HG02759 (cell line): Measurements from ENCODE around the gene ADGRL3.

ENCODE experiments used
- ATAC-seq: cut with Tn5 transposase; IDR thresholded peaks from one replicate; pipeline ENCODE4 v1.9.1; 2021; ENCODE audit warnings: mild to moderate bottlenecking, moderate library complexity; ENCODE audit not compliant: unreplicated experiment

Gene ADGRL3

GRCh38 chr4:61853041-61853440 is 652.9 kb downstream of the ADGRL3 start:
- ATAC-seq: no peak

- ATAC-seq: no peak
Measured at GRCh38 chr4:61860376-61860775, 660.2 kb downstream of the ADGRL3 start.

DNA sequence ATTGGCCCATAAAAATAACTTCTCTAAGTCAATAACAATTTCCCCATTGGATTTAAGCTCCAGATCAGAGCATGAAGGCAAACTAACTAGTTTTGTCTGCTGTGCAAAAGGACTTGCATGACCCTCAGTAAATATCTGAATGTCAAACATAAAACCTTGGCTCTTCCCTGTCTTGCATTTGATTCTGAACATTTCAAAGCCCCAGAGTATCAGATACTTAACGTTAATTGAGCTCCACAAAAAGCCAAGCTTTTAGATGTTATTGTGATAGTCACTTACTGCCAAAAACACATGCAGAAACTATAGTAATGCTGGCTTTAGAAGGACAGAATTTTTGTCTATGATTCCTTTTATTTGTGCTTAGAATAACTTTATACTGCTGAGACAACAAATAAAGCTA is 664.2 kb downstream of the ADGRL3 start:
- ATAC-seq: no peak

GRCh38 chr4:61866378-61867030 is 666.4 kb downstream of the ADGRL3 start:
- ATAC-seq: no peak

DNA sequence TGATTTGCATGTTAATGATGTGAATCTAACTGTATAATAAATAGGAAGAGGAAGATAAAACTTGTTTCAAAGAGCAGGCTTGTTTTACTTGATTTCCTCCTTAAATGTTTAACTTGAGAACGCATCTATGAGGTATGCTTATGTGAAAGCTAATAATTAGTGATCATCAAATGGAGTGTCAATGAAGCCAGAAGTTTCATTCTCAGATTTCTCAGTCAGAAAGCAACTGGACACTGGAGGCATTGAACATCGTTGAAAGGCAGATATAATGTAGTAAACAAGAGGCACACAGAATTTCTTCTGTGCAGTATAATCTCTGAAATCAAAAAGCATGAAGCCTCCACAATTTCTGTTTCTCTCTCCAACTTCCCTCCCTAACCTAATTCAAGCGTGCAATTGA is 672.9 kb downstream of the ADGRL3 start:
- ATAC-seq: no peak

GRCh38 chr4:61877266-61877665 is 677.1 kb downstream of the ADGRL3 start:
- ATAC-seq: no peak

GRCh38 chr4:61877893-61878292 is 677.8 kb downstream of the ADGRL3 start:
- ATAC-seq: no peak

DNA sequence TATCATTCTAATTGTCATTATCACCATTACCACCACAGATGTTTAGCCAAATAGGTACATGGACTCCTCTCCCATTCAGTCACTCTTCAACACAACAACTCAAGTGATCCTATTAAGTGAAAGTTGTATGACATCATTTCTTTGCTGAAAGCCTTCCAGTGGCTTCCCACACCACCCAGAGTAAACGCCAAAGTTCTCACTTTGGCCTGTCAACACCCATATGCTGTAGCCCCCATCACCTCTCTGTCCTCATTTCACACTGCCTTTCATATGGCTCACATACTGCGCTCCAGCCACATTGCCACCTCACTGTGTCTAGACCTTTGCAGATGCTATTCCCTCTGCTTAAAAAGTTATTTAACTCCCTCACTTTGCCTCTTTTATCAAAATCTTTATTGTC is 682.3 kb downstream of the ADGRL3 start:
- ATAC-seq: no peak

GRCh38 chr4:61886131-61886530 is 686.0 kb downstream of the ADGRL3 start:
- no peak for ATAC-seq

- no peak for ATAC-seq
Measured at GRCh38 chr4:61889117-61889516, 689.0 kb downstream of the ADGRL3 start.

GRCh38 chr4:61890321-61890720 is 690.2 kb downstream of the ADGRL3 start:
- no peak for ATAC-seq

GRCh38 chr4:61891953-61892352 is 691.8 kb downstream of the ADGRL3 start:
- no peak for ATAC-seq

DNA sequence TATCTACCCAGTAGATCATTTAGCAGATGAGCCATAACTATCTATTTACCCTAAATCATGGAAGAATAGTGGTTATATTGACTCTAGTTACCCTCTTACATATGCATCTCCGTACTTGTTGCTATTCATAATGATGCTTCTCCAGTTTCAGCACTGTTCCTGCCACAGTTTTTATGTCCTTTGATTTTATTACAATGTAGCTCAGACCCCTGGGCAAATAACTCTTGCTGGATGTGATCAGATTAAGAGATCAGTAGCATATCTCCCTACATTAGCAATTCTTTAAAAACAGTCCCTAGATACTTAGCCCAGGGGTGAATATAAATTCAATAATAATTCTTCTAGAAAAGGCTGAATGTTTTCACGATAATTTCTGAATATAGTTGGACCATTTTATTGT is 696.5 kb downstream of the ADGRL3 start:
- ATAC-seq: no peak

DNA sequence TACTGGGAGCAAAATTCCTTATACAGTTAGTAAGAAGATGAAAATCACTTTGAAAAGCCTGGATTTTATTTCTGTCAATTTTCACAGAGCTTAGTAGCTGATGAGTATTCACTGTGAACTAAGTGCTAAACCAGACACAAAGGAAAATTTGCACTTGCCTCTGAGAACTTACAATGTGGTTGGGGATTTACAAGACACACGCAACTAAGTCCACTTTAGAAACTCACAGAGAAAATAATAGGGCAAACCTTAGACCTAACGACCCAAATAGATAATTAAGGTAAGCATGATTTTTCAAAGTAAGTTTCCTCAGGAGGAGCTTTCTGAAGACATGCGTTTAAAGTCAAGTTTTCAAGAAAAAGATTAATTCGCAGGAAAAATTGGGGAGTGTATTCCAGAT is 708.9 kb downstream of the ADGRL3 start:
- no peak for ATAC-seq

- no peak for ATAC-seq
Measured at GRCh38 chr4:61911313-61911756, 711.2 kb downstream of the ADGRL3 start.

GRCh38 chr4:61913619-61914018 is 713.5 kb downstream of the ADGRL3 start:
- no peak for ATAC-seq

GRCh38 chr4:61915501-61915900 is 715.4 kb downstream of the ADGRL3 start:
- ATAC-seq: no peak

- no peak for ATAC-seq
Measured at GRCh38 chr4:61918507-61918906, 718.4 kb downstream of the ADGRL3 start.

DNA sequence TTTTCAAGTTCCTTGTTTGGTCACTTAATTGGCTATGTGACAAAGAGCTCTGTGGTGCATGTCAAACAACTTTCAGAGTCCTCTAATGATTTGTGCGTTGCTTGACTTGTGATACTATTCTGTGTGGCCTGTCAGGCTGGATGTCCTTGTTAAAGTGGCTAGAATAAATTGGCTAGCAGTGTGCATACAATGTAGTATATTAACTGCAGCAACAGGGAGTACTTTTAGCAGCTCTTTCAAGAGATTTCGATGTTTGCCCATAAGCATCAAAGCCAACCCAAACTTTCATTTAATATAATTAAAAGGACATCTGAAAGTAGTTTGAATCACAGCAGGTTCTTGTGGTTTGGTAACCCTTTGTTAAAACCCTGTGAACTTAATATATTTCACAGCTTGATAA is 718.9 kb downstream of the ADGRL3 start:
- no peak for ATAC-seq

DNA sequence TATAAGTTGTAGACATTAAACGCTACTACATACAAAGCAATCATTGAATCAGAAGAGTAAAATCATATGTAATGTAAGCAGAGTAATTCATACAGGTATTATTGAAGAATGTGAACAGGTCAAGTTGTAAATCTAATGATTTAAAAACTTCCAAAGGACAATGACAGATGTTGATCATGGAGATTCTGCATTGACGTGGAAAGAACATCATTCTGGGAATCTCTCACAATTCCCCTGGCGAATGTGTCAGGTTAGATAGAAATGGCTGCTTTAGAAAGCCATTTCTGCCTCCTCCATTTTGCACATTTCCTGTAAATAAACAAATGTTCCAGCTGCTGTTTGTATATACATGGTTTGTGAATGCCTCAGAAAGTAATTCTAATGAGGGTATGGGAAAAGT is 719.4 kb downstream of the ADGRL3 start:
- no peak for ATAC-seq

DNA sequence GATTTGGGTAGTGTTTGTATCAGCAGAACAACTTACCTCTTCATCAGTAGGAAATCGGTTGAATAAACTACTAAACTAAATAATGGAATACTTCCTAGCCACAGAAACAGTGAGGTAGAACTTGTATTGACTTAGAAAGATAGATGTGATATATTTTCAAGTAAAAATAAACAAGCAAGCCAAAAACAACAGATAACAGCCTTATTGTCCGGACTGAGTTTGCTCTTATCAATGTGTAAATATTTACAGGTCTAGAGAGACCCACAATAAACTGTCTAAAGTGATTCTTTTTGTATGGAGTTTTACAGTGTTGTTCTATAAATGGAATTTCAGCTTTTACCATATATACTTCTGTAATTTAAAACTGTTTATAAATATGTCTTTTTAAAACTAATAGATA is 721.8 kb downstream of the ADGRL3 start:
- no peak for ATAC-seq

DNA sequence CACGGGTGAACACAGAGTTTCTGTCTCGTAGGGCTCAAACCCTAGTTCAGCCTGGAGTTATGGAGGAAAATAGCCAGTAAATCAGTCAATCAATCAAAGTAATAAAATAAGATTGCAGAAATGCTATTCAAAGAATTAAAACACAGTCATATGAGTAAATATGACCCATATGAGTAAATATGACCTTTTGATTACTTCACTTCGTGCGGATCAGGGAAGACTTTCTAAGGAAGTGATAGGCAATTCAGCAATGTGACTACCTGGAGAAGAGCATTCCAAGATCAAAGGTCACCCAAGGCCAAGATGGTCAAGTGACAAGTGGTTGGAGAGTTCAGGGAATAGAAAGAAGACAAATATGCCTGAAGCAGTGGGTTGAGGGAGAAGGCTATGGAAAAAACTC is 722.6 kb downstream of the ADGRL3 start:
- no peak for ATAC-seq

DNA sequence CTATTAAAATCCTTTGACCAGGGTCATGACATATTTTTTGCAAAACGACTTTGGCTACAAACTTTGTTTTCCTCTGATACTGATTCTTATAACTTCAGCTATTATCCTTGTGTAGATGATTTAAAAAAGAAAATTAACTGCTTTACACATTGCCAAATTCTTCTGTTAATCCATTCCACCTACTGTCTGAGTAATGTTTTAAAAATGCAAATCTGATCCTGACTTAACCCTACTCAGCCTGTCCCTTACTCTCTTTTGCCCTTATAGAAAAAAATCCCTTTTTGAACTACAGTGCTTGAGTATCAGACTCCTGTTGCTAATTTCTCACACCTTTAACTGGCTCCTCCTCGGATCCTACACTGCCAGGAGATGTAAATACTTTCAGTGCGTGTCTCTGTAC is 723.1 kb downstream of the ADGRL3 start:
- ATAC-seq: no peak
